BJ (cell line): ENCODE data around the gene KPNA3. TPM values are rescaled to one million over a fixed set of nuclear protein-coding genes. Genes with fewer than 3 reads are reported as not detected.

Source experiments
- CTCF ChIA-PET: fragments of 350-600 bp; formaldehyde crosslinking; extraction: SDS; loops from one replicate; lab custom pipeline; 2021; ENCODE audit warnings: antibody characterized with exemption, inconsistent platforms; lab: Yijun Ruan, JAX
- POLR2A ChIA-PET: fragments of 300-600 bp; sonication (Branson Sonifier 250); formaldehyde crosslinking; extraction: SDS; loops from one replicate; lab custom pipeline; 2021; ENCODE audit warnings: antibody characterized with exemption; lab: Charles Lee
- DNase-seq: peaks from one replicate; pipeline ENCODE4 v3.0.0-alpha.2; 2011; ENCODE audit warnings: low read depth
- H3K27me3 ChIP-seq: 2 replicates; pipeline ENCODE4 v1.6.0; 2011; ENCODE audit warnings: low read length; ENCODE audit not compliant: control insufficient read depth, insufficient read depth
- H3K36me3 ChIP-seq: 2 replicates; pipeline ENCODE4 v1.5.1; 2011; ENCODE audit warnings: low read length; ENCODE audit not compliant: control insufficient read depth, insufficient read depth
- H3K4me3 ChIP-seq: 2 replicates; pipeline ENCODE4 v1.5.1; 2011; ENCODE audit warnings: low read depth, mild to moderate bottlenecking, control low read depth, low read length
- polyA plus RNA-seq: library from polyadenylated mRNA; depleted of rRNA; stranded (reverse); fragments of >200 nt; gene quantifications from 2 replicates; pipeline ENCODE4 v1.2.3, GENCODE V29; 2011
- TF ChIP-seq, protein P1 (sequence below): IDR thresholded peaks from 2 replicates; pipeline ENCODE4 v1.5.1; 2011; ENCODE audit warnings: low read depth, mild to moderate bottlenecking, control low read depth, inconsistent platforms, low read length, moderate library complexity; ENCODE audit not compliant: insufficient read depth

KPNA3 gene
- polyA plus RNA-seq, 1 experiment = 14.9 TPM

DNA sequence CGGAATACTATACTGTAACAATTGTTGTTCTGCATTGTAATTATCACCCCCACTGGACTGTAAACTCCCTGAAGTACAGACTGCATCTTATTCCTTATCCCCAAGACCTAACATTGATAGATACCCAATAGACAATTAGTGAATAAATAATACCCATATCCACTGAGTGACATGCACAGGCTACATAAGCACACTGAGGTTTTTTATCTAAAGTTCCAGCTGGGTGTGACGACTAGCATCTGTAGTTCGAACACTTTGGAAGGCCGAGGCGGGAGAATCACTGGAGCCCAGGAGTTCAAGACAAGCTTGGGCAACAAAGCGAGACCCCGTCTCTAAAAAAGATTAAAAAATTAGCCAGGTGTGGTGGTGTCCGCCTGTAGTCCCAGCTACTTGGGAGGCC, 2.5 kb downstream of the KPNA3 start:
- Histone ChIP-seq H3K27me3 (no peaks in the 10 kb centered on the region), H3K4me3 (no peak overlapping the region), H3K36me3 (no peaks in the 10 kb centered on the region)
- no peak for DNase-seq
- CTCF ChIA-PET = interaction anchor here (0.9 to 1.2 kb wide), 2 partner anchors 58 to 611 kb away, joined by 3 read pairs; no protein-coding TSS in a partner anchor
- TF ChIP-seq, protein P1, sequence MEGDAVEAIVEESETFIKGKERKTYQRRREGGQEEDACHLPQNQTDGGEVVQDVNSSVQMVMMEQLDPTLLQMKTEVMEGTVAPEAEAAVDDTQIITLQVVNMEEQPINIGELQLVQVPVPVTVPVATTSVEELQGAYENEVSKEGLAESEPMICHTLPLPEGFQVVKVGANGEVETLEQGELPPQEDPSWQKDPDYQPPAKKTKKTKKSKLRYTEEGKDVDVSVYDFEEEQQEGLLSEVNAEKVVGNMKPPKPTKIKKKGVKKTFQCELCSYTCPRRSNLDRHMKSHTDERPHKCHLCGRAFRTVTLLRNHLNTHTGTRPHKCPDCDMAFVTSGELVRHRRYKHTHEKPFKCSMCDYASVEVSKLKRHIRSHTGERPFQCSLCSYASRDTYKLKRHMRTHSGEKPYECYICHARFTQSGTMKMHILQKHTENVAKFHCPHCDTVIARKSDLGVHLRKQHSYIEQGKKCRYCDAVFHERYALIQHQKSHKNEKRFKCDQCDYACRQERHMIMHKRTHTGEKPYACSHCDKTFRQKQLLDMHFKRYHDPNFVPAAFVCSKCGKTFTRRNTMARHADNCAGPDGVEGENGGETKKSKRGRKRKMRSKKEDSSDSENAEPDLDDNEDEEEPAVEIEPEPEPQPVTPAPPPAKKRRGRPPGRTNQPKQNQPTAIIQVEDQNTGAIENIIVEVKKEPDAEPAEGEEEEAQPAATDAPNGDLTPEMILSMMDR = no peak
- POLR2A ChIA-PET = no interaction called here

DNA sequence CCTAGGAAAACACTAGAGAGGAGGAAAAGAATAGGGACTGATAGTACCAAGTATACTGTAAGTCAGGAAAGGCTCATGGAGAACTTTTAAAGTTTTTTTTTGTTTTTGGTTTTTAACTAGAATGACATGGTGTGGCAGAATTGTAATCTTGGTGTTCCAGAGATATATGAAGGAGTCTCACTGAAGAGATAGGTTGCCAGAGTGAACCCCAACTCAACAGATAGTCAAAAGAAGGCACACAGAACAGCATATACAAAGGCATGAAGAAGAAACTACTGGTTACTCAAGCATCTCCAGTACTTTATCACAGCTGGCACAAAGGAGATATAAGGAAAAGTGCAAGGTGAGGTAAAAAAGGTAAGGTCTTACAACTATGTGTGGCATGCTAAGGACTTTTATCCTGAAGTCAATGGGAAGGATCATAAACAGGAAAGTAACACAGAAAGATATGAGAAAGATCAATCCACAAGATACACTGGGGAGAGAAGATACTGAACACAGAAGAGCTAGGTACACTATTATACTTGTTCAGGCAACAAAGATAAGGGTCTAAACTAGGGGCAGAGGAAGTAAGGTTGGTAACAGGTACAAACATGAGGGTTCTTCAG, 6.0 kb downstream of the KPNA3 start:
- ChIA-PET POLR2A (no interaction called here), CTCF (no interaction called here)
- DNase-seq = no peak

DNA sequence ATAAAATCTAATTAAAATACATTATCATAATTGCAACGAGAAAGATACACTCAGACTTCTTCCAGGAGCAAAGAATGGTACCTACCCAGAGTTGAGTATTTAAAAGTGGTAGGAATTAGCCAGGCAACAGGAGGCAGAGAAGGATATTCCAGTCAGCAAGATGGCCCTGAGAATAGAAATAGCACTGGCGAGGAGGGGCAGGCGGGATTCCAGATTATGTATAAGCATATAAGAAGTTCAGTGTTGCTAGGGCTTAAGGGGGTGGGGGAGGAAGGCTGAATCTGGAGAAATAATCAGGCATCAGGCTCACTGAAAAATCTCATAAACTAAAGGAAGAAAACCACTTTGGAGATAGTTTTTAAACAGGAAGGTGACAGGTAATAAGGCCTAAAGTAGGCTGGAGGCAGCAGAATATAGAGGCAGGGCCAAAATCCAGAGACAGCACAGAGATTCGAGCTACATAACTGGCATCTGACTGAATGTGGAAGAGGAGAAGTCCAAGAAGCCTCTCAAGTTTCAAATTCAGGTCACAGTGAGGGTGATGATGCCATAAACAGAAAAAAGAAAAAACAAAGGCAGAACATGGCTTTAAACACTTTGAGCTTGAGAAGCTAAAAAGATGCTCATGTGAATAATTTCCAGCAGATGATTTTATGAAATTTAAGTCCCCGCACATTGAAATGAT, 7.5 kb downstream of the KPNA3 start:
- ChIA-PET POLR2A (interaction anchor here (0.7 kb wide), 1 partner anchor 1668 kb away, joined by 3 read pairs; no protein-coding TSS in a partner anchor), CTCF (no interaction called here)
- H3K4me3 ChIP-seq = no peak overlapping the region
- H3K27me3 ChIP-seq = no peaks in the 10 kb centered on the region
- H3K36me3 ChIP-seq = no peaks in the 10 kb centered on the region
- DNase-seq = no peak
- TF ChIP-seq, protein P1 = no peak

More for the DNA sequence above, 6.0 kb downstream of the KPNA3 start:
- TF ChIP-seq, protein P1 = no peak
- Histone ChIP-seq H3K27me3 (no peaks in the 10 kb centered on the region), H3K36me3 (no peaks in the 10 kb centered on the region), H3K4me3 (no peak overlapping the region)

DNA sequence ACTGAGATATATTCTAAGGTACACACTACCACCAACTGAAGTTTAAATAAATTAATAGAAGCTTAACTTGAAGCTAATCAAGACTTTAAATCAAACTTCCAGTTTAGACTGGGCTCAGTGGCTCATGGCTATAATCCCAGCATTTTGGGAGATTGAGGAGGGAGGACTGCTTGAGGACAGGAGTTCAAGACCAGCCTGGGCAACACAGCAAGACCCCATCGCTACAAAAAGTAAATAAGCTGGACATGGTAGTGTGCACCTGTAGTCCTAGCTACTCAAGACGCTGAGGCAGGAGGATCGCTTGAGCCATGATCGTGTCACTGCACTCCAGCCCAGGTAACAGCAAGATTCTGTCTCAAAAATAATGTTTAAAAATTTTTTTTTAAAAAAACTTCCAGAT, 8.6 kb downstream of the KPNA3 start:
- Histone ChIP-seq H3K36me3 (no peaks in the 10 kb centered on the region), H3K27me3 (no peaks in the 10 kb centered on the region), H3K4me3 (no peak overlapping the region)
- CTCF ChIA-PET = interaction anchor here (1.1 kb wide), 1 partner anchor 64 kb away, joined by 3 read pairs; no protein-coding TSS in a partner anchor
- TF ChIP-seq, protein P1 = no peak
- no peak for DNase-seq
- POLR2A ChIA-PET = no interaction called here

DNA sequence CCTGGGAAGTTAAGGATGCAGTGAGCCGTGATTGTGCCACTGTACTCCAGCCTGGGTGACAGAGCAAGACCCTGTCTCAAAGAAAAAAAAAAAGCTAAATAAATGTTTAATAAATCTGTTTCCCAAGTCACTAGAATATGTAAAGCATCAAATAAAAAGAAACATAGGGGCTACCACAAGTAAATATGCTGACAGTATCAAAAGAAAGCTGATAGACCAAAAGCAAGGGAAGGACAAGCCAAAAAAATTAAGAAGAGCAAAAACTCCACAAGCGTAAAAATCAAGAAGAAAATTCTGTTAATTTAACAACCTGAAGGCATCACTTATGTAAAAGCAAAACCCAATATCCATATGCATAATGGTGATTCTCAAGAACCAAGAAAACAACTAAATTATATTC, 9.7 kb downstream of the KPNA3 start:
- POLR2A ChIA-PET = no interaction called here
- H3K36me3 ChIP-seq = no peaks in the 10 kb centered on the region
- no peaks in the 10 kb centered on the region for H3K27me3 ChIP-seq
- CTCF ChIA-PET = no interaction called here
- TF ChIP-seq, protein P1 = no peak
- DNase-seq = no peak
- H3K4me3 ChIP-seq = no peak overlapping the region
